H1 (cell line): ENCODE measurements around the gene ENAH. TPM values are rescaled to one million over a fixed set of nuclear protein-coding genes. Genes with fewer than 3 reads are reported as not detected.

Experiments
- CTCF ChIA-PET: fragments of 300-600 bp; sonication (Branson Sonifier 250); formaldehyde crosslinking; loops from one replicate; lab custom pipeline; 2021; ENCODE audit not compliant: partially characterized antibody; lab: Charles Lee
- POLR2A ChIA-PET: fragments of 300-600 bp; sonication (Branson Sonifier 250); formaldehyde crosslinking; loops from one replicate; lab custom pipeline; 2021; ENCODE audit warnings: inconsistent platforms; ENCODE audit not compliant: partially characterized antibody; lab: Charles Lee
- DNase-seq, 2 experiments: peaks; one replicate each; pipeline versions ENCODE4 v3.0.0 to v3.0.0-alpha.2; 2010 to 2022; ENCODE audit warnings: low spot score in 2 of 2, low read depth in 1 of 2, mixed read lengths in 1 of 2
- FAIRE-seq: peaks from 2 replicates; lab custom pipeline; 2011; peaks lifted over from hg19 to GRCh38; lab: Jason Lieb, UNC
- H2AFZ ChIP-seq: 2 replicates; pipeline ENCODE4 v1.8.1; 2012; ENCODE audit warnings: low read length, inconsistent platforms
- H2AK5ac ChIP-seq: 2 replicates; pipeline ENCODE4 v1.6.1; 2013; ENCODE audit warnings: low read depth, low read length
- H2BK120ac ChIP-seq: replicated peaks from 2 replicates; pipeline ENCODE3; 2013; ENCODE audit warnings: low read depth, low read length, inconsistent platforms
- H2BK12ac ChIP-seq: 2 replicates; pipeline ENCODE4 v1.6.1; 2013; ENCODE audit warnings: low read depth, low read length
- H2BK15ac ChIP-seq: 2 replicates; pipeline ENCODE4 v1.6.1; 2013; ENCODE audit warnings: low read length
- H2BK20ac ChIP-seq: 2 replicates; pipeline ENCODE4 v1.6.1; 2013; ENCODE audit warnings: low read length
- H2BK5ac ChIP-seq: 2 replicates; pipeline ENCODE4 v1.6.1; 2013; ENCODE audit warnings: low read depth, low read length
- H3K14ac ChIP-seq: 2 replicates; pipeline ENCODE4 v1.6.1; 2013; ENCODE audit warnings: inconsistent platforms; ENCODE audit not compliant: insufficient read length
- H3K18ac ChIP-seq: 2 replicates; pipeline ENCODE4 v1.6.1; 2013; ENCODE audit warnings: low read length; ENCODE audit errors: extremely low read depth
- H3K23ac ChIP-seq: 2 replicates; pipeline ENCODE4 v1.6.1; 2013; ENCODE audit warnings: inconsistent platforms; ENCODE audit not compliant: insufficient read length
- H3K23me2 ChIP-seq: 2 replicates; pipeline ENCODE4 v1.6.1; 2013; ENCODE audit warnings: low read depth, low read length
- H3K27ac ChIP-seq: 2 replicates; pipeline ENCODE4 v1.6.1; 2011; ENCODE audit warnings: low read depth, low read length, inconsistent platforms
- H3K27me3 ChIP-seq, 4 experiments: replicated peaks in 1 of 4; 1 replicate in 1 of 4; 2 replicates in 3 of 4; pipeline versions ENCODE4 v1.6.1 to v1.8.1; 2011 to 2013; ENCODE audit warnings: low read length in 3 of 4, mild to moderate bottlenecking in 3 of 4, inconsistent platforms in 2 of 4, mixed read lengths in 2 of 4, moderate library complexity in 1 of 4; ENCODE audit not compliant: control insufficient read depth in 3 of 4, insufficient read depth in 3 of 4; ENCODE audit errors: extremely low read depth in 1 of 4
- H3K36me3 ChIP-seq, 4 experiments: 2 replicates each; pipeline versions ENCODE4 v1.6.1 to v1.8.1; 2011 to 2013; ENCODE audit warnings: mild to moderate bottlenecking in 4 of 4, low read length in 3 of 4, moderate library complexity in 2 of 4, control low read depth in 1 of 4, inconsistent platforms in 1 of 4; ENCODE audit not compliant: insufficient read depth in 4 of 4, control insufficient read depth in 2 of 4
- H3K4ac ChIP-seq: replicated peaks from 2 replicates; pipeline ENCODE3; 2013; ENCODE audit warnings: low read length, low read depth, mixed read lengths, inconsistent platforms; ENCODE audit not compliant: insufficient read length
- H3K4me1 ChIP-seq, 4 experiments: replicated peaks in 1 of 4; 1 replicate in 1 of 4; 2 replicates in 3 of 4; pipeline versions ENCODE4 v1.6.1 to v1.8.1; 2011 to 2013; ENCODE audit warnings: low read length in 3 of 4, inconsistent platforms in 2 of 4, mixed read lengths in 1 of 4; ENCODE audit not compliant: insufficient read depth in 4 of 4, control insufficient read depth in 3 of 4
- H3K4me2 ChIP-seq, 2 experiments: 2 replicates each; pipeline versions ENCODE4 v1.6.1 to v1.8.1; 2011 to 2013; ENCODE audit warnings: low read depth in 2 of 2, low read length in 2 of 2, control low read depth in 1 of 2, inconsistent platforms in 1 of 2, mild to moderate bottlenecking in 1 of 2; ENCODE audit not compliant: insufficient read depth in 1 of 2
- H3K4me3 ChIP-seq, 4 experiments: fragments of 200-600, 300-600 bp in 1 of 4; sonication (generic), shearing (Covaris generic), sonication (Bioruptor Twin) in 1 of 4; 2 replicates each; pipeline versions ENCODE4 v1.5.1 to v1.8.1; 2011 to 2016; ENCODE audit warnings: low read length in 4 of 4, low read depth in 3 of 4, control low read depth in 2 of 4, inconsistent platforms in 2 of 4, mild to moderate bottlenecking in 2 of 4, mixed read lengths in 1 of 4, moderate library complexity in 1 of 4; ENCODE audit not compliant: insufficient read depth in 2 of 4; ENCODE audit errors: extremely low read depth in 1 of 4
- H3K56ac ChIP-seq: replicated peaks from 2 replicates; pipeline ENCODE3; 2013; ENCODE audit warnings: low read depth, mild to moderate bottlenecking, mixed read lengths, low read length, inconsistent platforms; ENCODE audit not compliant: insufficient read length
- H3K79me1 ChIP-seq: 2 replicates; pipeline ENCODE4 v1.6.1; 2013; ENCODE audit warnings: low read depth, low read length, control low read depth
- H3K79me2 ChIP-seq, 2 experiments: 2 replicates each; pipeline versions ENCODE4 v1.6.1 to v1.8.1; 2012 to 2013; ENCODE audit warnings: low read length in 2 of 2, mild to moderate bottlenecking in 2 of 2, inconsistent platforms in 1 of 2; ENCODE audit not compliant: insufficient read depth in 2 of 2, control insufficient read depth in 1 of 2
- H3K9ac ChIP-seq, 4 experiments: replicated peaks in 1 of 4; 1 replicate in 1 of 4; 2 replicates in 3 of 4; pipeline versions ENCODE4 v1.6.1 to v1.8.1; 2011 to 2013; ENCODE audit warnings: low read depth in 3 of 4, low read length in 3 of 4, control low read depth in 2 of 4, mild to moderate bottlenecking in 2 of 4, moderate library complexity in 2 of 4, inconsistent platforms in 1 of 4; ENCODE audit errors: extremely low read depth in 1 of 4
- H3K9me3 ChIP-seq, 2 experiments: 2 replicates each; pipeline versions ENCODE4 v1.6.1 to v1.8.1; 2012 to 2013; ENCODE audit warnings: mild to moderate bottlenecking in 2 of 2, moderate library complexity in 2 of 2, control low read depth in 1 of 2, inconsistent platforms in 1 of 2, low read depth in 1 of 2, low read length in 1 of 2, mixed read lengths in 1 of 2; ENCODE audit not compliant: insufficient read depth in 2 of 2
- H4K20me1 ChIP-seq, 2 experiments: replicated peaks in 1 of 2; 2 replicates each; pipeline versions ENCODE3 to v1.8.1; 2011 to 2013; ENCODE audit warnings: inconsistent platforms in 2 of 2, low read length in 2 of 2, mild to moderate bottlenecking in 1 of 2; ENCODE audit not compliant: insufficient read depth in 2 of 2, control insufficient read depth in 1 of 2
- H4K5ac ChIP-seq: 2 replicates; pipeline ENCODE4 v1.6.1; 2013; ENCODE audit warnings: low read length, low read depth, mixed read lengths, inconsistent platforms; ENCODE audit not compliant: insufficient read length
- H4K8ac ChIP-seq: 2 replicates; pipeline ENCODE4 v1.8.0; 2013; ENCODE audit warnings: mild to moderate bottlenecking, moderate library complexity, low read length, inconsistent platforms; ENCODE audit not compliant: insufficient read depth; ENCODE audit errors: extremely low read depth
- H4K91ac ChIP-seq: replicated peaks from 2 replicates; pipeline ENCODE3; 2013; ENCODE audit warnings: low read length, mixed read lengths, inconsistent platforms; ENCODE audit not compliant: insufficient read length
- BACH1 ChIP-seq: IDR thresholded peaks from 2 replicates; pipeline ENCODE4 v1.6.1; 2012; ENCODE audit warnings: low read length, improper control_type of control experiment
- BCL11A ChIP-seq, 2 experiments: IDR thresholded peaks; one replicate each; pipeline ENCODE4 v1.6.1; 2011; ENCODE audit warnings: low read depth in 2 of 2, low read length in 2 of 2, mild to moderate bottlenecking in 2 of 2
- BRCA1 ChIP-seq: IDR thresholded peaks from 2 replicates; pipeline ENCODE4 v1.6.1; 2012; ENCODE audit warnings: low read depth, low read length, improper control_type of control experiment
- CBX8 ChIP-seq: fragments of 300-800, 300-1000 bp; sonication (generic); IDR thresholded peaks from 2 replicates; pipeline ENCODE4 v1.7.1; 2016; ENCODE audit warnings: low read depth, low read length, borderline replicate concordance
- EP300 ChIP-seq, 2 experiments: IDR thresholded peaks; 1 replicate in 1 of 2; 2 replicates in 1 of 2; pipeline ENCODE4 v1.6.1; 2011 to 2012; ENCODE audit warnings: low read depth in 2 of 2, low read length in 2 of 2, mild to moderate bottlenecking in 2 of 2, borderline replicate concordance in 1 of 2, inconsistent platforms in 1 of 2, moderate library complexity in 1 of 2
- FOSL1 ChIP-seq: IDR thresholded peaks from 2 replicates; pipeline ENCODE4 v1.6.1; 2011; ENCODE audit warnings: mild to moderate bottlenecking, low read depth, low read length, moderate library complexity; ENCODE audit not compliant: insufficient read depth
- KDM5A ChIP-seq: fragments of 200-600 bp; IDR thresholded peaks from 2 replicates; pipeline ENCODE4 v1.7.1; 2012; ENCODE audit warnings: mild to moderate bottlenecking, low read length, inconsistent platforms, mixed read lengths
- PHF8 ChIP-seq: fragments of 200-600 bp; sonication (generic); conservative IDR thresholded peaks from 2 replicates; pipeline ENCODE4 v1.7.1; 2012; ENCODE audit warnings: low read depth, mild to moderate bottlenecking, inconsistent platforms, low read length, moderate library complexity
- RNF2 ChIP-seq: fragments of 200-900, 300-1000 bp; sonication (generic); IDR thresholded peaks from 2 replicates; pipeline ENCODE4 v1.7.1; 2016; ENCODE audit warnings: borderline replicate concordance, low read depth, mild to moderate bottlenecking, antibody characterized with exemption, low read length; ENCODE audit not compliant: poor library complexity, severe bottlenecking; ENCODE audit errors: missing control alignments
- SAP30 ChIP-seq: fragments of 300-600 bp; sonication (generic); IDR thresholded peaks from 2 replicates; pipeline ENCODE4 v1.7.1; 2012; ENCODE audit warnings: low read length, moderate library complexity, mild to moderate bottlenecking, inconsistent platforms; ENCODE audit not compliant: insufficient read depth, insufficient replicate concordance
- SIRT6 ChIP-seq: IDR thresholded peaks from one replicate; pipeline ENCODE4 v1.7.1; 2012; ENCODE audit warnings: low read length, inconsistent platforms
- SP4 ChIP-seq: IDR thresholded peaks from 2 replicates; pipeline ENCODE4 v1.6.1; 2012; ENCODE audit warnings: low read length, inconsistent platforms
- TEAD4 ChIP-seq: IDR thresholded peaks from 2 replicates; pipeline ENCODE4 v1.6.1; 2012; ENCODE audit warnings: low read depth, low read length, inconsistent platforms, mixed read lengths
- WGBS, 2 experiments: shearing (Covaris generic) in 1 of 2; methylation state at CpG; one replicate each; pipeline versions ENCODE4 v1.1.6 to v1.1.7; 2013 to 2015; ENCODE audit warnings: low lambda C conversion rate in 2 of 2, mixed read lengths in 2 of 2, inconsistent platforms in 1 of 2, low coverage in 1 of 2, missing lambda C conversion rate in 1 of 2; ENCODE audit not compliant: insufficient replicate concordance in 2 of 2, insufficient coverage in 1 of 2, insufficient read length in 1 of 2; ENCODE audit errors: extremely low coverage in 1 of 2, missing lambda C conversion rate in 1 of 2; 5-methylcytosine and 5-hydroxymethylcytosine counted together
- polyA plus RNA-seq, 7 experiments: library from polyadenylated mRNA; depleted of rRNA in 3 of 7; stranded (reverse) in 5 of 7; unstranded in 2 of 7; fragments of >200 nt in 5 of 7; fragments of 200-250 nt in 2 of 7; gene quantifications; 1 replicate in 5 of 7; 2 replicates in 1 of 7; 4 replicates in 1 of 7; pipeline versions ENCODE4 v1.2.1 to v1.2.3, GENCODE V29; 2011 to 2013; ENCODE audit warnings: missing spikeins in 2 of 7, mixed read lengths in 2 of 7
- total RNA-seq: library from RNA; stranded (reverse); fragmentation: NEBNext Ultra II Directional; extraction: Animal tissue kit (Norgen Biotek cat#: 25700); gene quantifications from 2 replicates; pipeline ENCODE4 v1.2.1, GENCODE V29; 2021
- TF ChIP-seq, protein P1 (sequence below): IDR thresholded peaks from 2 replicates; pipeline ENCODE4 v1.6.1; 2011; ENCODE audit warnings: low read depth, mild to moderate bottlenecking, low read length; ENCODE audit not compliant: insufficient read depth

ENAH gene
- total and polyA plus RNA-seq, 2 of the 8 experiments (the other 6 are each of a cell fraction or from before 2014, with no cell fraction given), result 39.1 to 335 TPM

GRCh38 chr1:225694151-225694603 is 41.3 kb upstream of the ENAH start:
- whole genome bisulfite sequencing, 2 experiments, result 100% methylated on average over 2 of the region's 2 CpGs; no CpG with 5 or more reads in 1 of the 2 experiments
- Histone ChIP-seq H4K91ac (no peak overlapping the region), H3K23ac (no peak overlapping the region), H3K79me2 (no peaks in the 10 kb centered on the region), H3K4me2 (no peak overlapping the region), H3K36me3 (no peaks in the 10 kb centered on the region), H4K20me1 (no peaks in the 10 kb centered on the region), H2AK5ac (no peak overlapping the region), H2BK5ac (no peak overlapping the region), H2BK15ac (no peak overlapping the region), H2BK120ac (no peak overlapping the region), H2BK20ac (no peak overlapping the region), H2BK12ac (no peak overlapping the region), H2AFZ (no peak overlapping the region), H3K9ac (no peak overlapping the region; a peak in 1 of 7 replicates), H3K4ac (no peak overlapping the region), H4K8ac (no peak overlapping the region), H3K79me1 (no peaks in the 10 kb centered on the region), H3K14ac (no peak overlapping the region), H3K4me1 (no peaks in the 10 kb centered on the region), H3K9me3 (no peaks in the 10 kb centered on the region), H3K18ac (no peak overlapping the region), H3K23me2 (no peaks in the 10 kb centered on the region), H3K4me3 (no peak overlapping the region), H3K56ac (no peak overlapping the region), H3K27me3 (no peaks in the 10 kb centered on the region), H3K27ac (no peak overlapping the region), H4K5ac (no peak overlapping the region)
- FAIRE-seq (no peak), DNase-seq (no peak)
- TF ChIP-seq EP300 (IDR thresholded peaks at IDR 0.05; ENCODE audit: borderline replicate concordance in 1 of 2, low read depth in 2 of 2, low read length in 2 of 2) (no peak), FOSL1 (no peak), SP4 (no peak), PHF8 (no peak), SAP30 (no peak), TEAD4 (no peak), CBX8 (no peak), RNF2 (no peak), SIRT6 (no peak), KDM5A (no peak), BACH1 (no peak), BRCA1 (no peak), BCL11A (IDR thresholded peaks at IDR 0.05; ENCODE audit: low read depth in 2 of 2, low read length in 2 of 2) (no peak)
- TF ChIP-seq, protein P1, sequence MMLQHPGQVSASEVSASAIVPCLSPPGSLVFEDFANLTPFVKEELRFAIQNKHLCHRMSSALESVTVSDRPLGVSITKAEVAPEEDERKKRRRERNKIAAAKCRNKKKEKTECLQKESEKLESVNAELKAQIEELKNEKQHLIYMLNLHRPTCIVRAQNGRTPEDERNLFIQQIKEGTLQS, result no peak
- POLR2A ChIA-PET, result no interaction called here
- CTCF ChIA-PET, result interaction anchor here (1.7 kb wide), 1 partner anchor 212 kb away, joined by 4 read pairs; no protein-coding TSS in a partner anchor
